ENCODE results near the gene HPSE2.

- no peak for TF ChIP-seq EP300 (IDR thresholded peaks at IDR 0.05)
- TF ChIP-seq CTCF (IDR thresholded peaks at IDR 0.05) = no peak
- TF ChIP-seq POLR2A (IDR thresholded peaks at IDR 0.05) = no peak
- TF ChIP-seq POLR2AphosphoS5 (IDR thresholded peaks at IDR 0.05) = no peak
Measured at GRCh38 chr10:99085358-99085757, 150.3 kb downstream of the HPSE2 start.
